GM12872 (cell line): ENCODE results near the gene CLDN20.

Source experiments
- TF ChIP-seq, protein P1 (sequence below): IDR thresholded peaks from 3 replicates; pipeline ENCODE4 v1.5.1; 2011; ENCODE audit warnings: low read depth, mild to moderate bottlenecking, low read length, moderate library complexity; ENCODE audit not compliant: insufficient read depth

CLDN20 gene

DNA sequence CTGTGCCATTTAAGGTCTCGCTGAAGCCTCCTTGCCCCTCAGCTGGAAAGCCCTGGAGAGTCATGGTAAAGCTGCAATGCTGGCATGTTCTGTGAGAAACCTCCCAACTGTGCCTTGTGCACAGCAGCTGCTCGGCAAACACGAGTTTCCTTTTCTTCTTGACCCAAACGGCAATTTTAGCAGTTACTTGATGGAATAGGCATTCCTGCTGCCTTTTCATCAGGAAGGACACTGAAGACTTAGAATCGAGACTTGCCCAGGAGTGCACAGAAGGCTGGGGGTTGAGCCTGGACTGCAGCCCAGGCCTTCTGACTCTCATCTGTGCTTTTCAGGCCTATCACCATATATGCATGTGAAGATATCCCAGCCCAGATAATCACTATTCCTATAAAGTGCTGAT, 28.7 kb upstream of the CLDN20 start:
- TF ChIP-seq, protein P1, sequence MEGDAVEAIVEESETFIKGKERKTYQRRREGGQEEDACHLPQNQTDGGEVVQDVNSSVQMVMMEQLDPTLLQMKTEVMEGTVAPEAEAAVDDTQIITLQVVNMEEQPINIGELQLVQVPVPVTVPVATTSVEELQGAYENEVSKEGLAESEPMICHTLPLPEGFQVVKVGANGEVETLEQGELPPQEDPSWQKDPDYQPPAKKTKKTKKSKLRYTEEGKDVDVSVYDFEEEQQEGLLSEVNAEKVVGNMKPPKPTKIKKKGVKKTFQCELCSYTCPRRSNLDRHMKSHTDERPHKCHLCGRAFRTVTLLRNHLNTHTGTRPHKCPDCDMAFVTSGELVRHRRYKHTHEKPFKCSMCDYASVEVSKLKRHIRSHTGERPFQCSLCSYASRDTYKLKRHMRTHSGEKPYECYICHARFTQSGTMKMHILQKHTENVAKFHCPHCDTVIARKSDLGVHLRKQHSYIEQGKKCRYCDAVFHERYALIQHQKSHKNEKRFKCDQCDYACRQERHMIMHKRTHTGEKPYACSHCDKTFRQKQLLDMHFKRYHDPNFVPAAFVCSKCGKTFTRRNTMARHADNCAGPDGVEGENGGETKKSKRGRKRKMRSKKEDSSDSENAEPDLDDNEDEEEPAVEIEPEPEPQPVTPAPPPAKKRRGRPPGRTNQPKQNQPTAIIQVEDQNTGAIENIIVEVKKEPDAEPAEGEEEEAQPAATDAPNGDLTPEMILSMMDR, result no peak

DNA sequence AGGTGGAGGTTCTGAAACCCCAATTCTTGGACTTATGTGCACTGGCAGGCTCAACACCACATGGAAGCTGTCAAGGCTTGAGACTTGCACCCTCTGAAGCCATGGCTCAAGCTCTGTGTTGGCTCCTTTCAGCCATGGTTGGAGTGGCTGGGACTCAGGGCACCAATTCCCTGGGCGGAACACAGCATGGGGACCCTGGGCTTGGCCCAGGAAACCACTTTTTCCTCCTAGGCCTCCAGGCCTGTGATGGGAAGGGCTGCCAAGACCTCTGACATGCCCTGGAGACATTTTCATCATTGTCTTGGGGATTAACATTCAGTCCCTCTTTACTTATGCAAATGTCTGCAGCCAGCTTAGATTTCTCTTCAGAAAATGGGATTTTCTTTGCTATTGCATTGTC, 26.2 kb upstream of the CLDN20 start:
- TF ChIP-seq, protein P1, result no peak

DNA sequence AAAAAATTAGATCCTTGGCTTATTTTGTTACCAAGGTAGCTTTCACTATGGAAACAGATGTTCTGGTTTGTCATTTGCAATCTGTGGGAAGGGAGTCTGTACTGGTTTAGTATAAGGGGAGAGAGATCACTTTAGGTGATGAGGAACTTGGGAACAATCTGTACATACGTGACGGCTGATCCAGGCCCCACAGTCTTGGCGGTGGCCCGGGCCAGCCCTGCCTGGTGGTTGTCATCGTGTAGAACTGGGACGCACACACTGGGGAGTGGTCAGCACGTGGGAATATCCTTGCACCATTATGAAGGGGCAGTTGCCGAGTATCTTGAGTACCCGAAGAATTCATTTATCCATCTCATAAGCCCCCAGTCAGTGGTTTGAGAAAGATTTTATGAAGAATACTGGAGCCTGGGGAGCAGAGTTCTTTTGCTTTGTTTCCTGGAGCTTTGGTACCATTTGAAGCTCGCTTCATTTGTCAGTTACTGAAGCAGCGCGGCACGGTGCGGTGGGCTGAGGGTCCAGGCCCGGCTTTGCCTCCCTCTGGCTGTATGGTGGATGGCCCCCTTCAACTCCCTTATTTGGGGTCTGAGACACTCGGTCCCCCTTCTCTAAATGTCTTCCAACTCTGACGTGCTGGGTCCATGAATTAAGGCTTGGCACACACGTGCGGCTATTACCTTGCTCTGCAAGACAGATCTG, 22.8 kb upstream of the CLDN20 start:
- TF ChIP-seq, protein P1, result no peak

DNA sequence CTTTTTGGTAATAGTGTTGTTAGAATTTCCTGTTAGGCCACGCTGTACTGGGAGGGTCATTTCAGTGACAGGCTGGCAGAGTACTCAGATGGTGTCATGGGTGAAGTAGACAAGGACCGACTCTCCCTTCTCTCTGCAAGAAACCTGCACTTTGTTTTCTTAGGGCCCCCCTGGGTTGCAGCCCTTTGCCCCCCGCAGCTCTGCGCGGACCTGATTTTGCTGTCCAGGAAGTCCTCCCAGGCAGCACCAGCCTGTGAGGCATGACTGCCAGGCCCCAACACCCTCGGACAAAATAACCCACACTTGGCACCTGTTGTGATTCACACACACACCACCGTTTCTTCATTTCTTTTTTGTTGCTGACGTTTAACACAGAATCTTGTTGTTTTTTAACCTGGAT, 21.8 kb upstream of the CLDN20 start:
- TF ChIP-seq, protein P1, result no peak

DNA sequence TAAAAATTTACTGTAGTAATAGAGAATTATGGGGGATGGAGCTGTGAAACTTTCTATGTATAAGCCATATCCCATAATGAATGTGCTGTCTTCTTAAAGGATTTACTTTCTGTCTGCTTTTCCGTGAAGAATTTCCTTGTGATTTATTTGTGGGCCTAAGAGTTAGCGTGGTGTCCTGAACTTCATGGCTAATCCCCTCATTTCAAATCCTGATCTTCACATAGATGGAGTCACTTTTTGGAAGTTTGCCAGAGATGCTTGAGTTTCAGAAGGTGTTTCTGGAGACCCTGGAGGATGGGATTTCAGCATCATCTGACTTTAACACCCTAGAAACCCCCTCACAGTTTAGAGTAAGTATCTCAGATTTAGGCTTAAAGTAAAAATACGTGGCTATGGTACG, 19.4 kb upstream of the CLDN20 start:
- TF ChIP-seq, protein P1, result no peak

DNA sequence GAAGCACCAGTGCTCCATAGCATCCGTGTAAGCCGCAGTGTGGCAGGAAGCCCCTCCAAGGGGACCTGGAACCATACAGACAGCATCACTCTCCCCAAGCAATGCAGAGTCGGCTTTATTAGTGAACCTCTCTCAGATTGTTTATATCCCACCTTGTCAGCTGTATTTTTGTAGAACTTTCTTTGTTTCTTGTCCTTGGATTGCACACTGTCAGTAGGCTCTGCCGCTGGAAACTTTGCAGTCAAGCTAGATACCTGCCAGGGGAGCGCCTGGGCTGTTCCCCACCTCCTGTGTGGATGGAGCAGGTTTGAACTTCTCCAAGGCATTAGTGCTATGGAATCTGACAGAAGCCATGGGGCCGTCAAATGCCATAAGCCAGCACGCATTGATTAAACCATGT, 18.6 kb upstream of the CLDN20 start:
- TF ChIP-seq, protein P1, result no peak

DNA sequence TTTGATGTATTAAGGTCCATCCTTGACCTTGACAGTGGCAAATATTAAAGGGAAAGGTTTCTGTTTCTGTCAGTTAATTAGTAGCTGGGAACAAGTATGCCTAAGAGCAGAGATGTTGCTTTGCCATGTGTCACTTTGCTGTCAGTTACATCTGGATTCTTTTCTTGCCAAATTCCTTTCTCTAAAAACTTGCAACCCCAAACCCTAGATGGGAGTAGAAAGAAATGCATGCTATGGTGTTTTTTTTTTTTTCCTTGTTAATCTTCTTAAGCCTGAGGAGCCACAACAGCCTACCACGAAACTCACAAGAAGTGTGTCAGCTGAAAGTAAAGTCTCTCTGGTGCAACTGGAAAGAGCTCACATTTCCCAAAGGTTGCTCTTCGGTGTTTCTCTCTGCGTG, 18.0 kb upstream of the CLDN20 start:
- TF ChIP-seq, protein P1, result no peak
